K562 (cell line): ENCODE data around the gene PHACTR2. TPM values are rescaled to one million over a fixed set of nuclear protein-coding genes. Genes with fewer than 3 reads are reported as not detected.

Experiments
- ATAC-seq: fragments of 200-7000 bp; cut with Tn5 transposase; 3 replicates; pipeline ENCODE4 v1.9.1; 2020; ENCODE audit warnings: moderate library complexity
- BruUV-seq: library from RNA; stranded (reverse); fragments of 400-500 nt; replicated peaks from 2 replicates; lab custom pipeline; 2021; lab: Mats Ljungman, UMichigan
- CTCF ChIA-PET: fragments of 300-600 bp; formaldehyde crosslinking; extraction: SDS; loops from one replicate; lab custom pipeline; 2021; ENCODE audit warnings: low intra/inter-chr PET ratio; lab: Yijun Ruan, JAX
- POLR2A ChIA-PET: fragments of 300-600, 350-650 bp; sonication (Branson Sonifier 250); formaldehyde crosslinking; extraction: SDS; loops from one replicate; lab custom pipeline; 2021; ENCODE audit warnings: antibody characterized with exemption, inconsistent platforms; lab: Yijun Ruan, JAX
- DNase-seq, 4 experiments: peaks; one replicate each; pipeline versions ENCODE4 v3.0.0 to v3.0.0-alpha.2; 2011 to 2018; ENCODE audit warnings: low spot score in 3 of 4, mixed read lengths in 3 of 4; ENCODE audit errors: extremely low read depth in 1 of 4
- FAIRE-seq: peaks from 2 replicates; lab custom pipeline; 2011; peaks lifted over from hg19 to GRCh38; lab: Jason Lieb, UNC
- H2AFZ ChIP-seq: 2 replicates; pipeline ENCODE4 v1.6.0; 2011; ENCODE audit warnings: low read depth, low read length, control low read depth, inconsistent platforms
- H3K27ac ChIP-seq: fragments of 200-600 bp; 3 replicates; pipeline ENCODE4 v1.8.0; 2011; ENCODE audit warnings: low read depth, mild to moderate bottlenecking, control low read depth, inconsistent platforms, low read length, moderate library complexity, mixed read lengths; ENCODE audit errors: extremely low read depth
- H3K27me3 ChIP-seq, 2 experiments: fragments of 300-600 bp in 1 of 2; 2 replicates in 1 of 2; 3 replicates in 1 of 2; pipeline versions ENCODE4 v1.6.0 to v1.8.0; 2011; ENCODE audit warnings: inconsistent platforms in 2 of 2, low read length in 2 of 2, mild to moderate bottlenecking in 1 of 2, mixed read lengths in 1 of 2, moderate library complexity in 1 of 2; ENCODE audit not compliant: control insufficient read depth in 2 of 2, insufficient read depth in 2 of 2
- H3K36me3 ChIP-seq: fragments of 300-600 bp; 3 replicates; pipeline ENCODE4 v1.8.0; 2011; ENCODE audit warnings: mild to moderate bottlenecking, low read length, inconsistent platforms; ENCODE audit not compliant: control insufficient read depth, insufficient read depth
- H3K4me1 ChIP-seq, 2 experiments: fragments of 200-600 bp in 1 of 2; replicated peaks in 1 of 2; 2 replicates in 1 of 2; 3 replicates in 1 of 2; pipeline versions ENCODE4 v1.5.1 to v1.8.0; 2011; ENCODE audit warnings: inconsistent platforms in 2 of 2, low read length in 2 of 2, mild to moderate bottlenecking in 1 of 2, mixed read lengths in 1 of 2, moderate library complexity in 1 of 2; ENCODE audit not compliant: control insufficient read depth in 2 of 2, insufficient read depth in 2 of 2
- H3K4me2 ChIP-seq: 2 replicates; pipeline ENCODE4 v1.6.1; 2011; ENCODE audit warnings: low read length, control low read depth, inconsistent platforms, mixed read lengths; ENCODE audit not compliant: insufficient read depth
- H3K4me3 ChIP-seq: fragments of 200-600 bp; sonication (generic), shearing (Covaris generic); 2 replicates; pipeline ENCODE4 v1.5.1; 2016; ENCODE audit warnings: control low read depth, inconsistent platforms
- H3K79me2 ChIP-seq: fragments of 200-600 bp; 3 replicates; pipeline ENCODE4 v1.8.0; 2011; ENCODE audit warnings: low read length, inconsistent platforms; ENCODE audit not compliant: control insufficient read depth, insufficient read depth
- H3K9ac ChIP-seq, 2 experiments: 2 replicates each; pipeline versions ENCODE4 v1.6.0 to v1.6.1; 2011; ENCODE audit warnings: low read depth in 2 of 2, low read length in 2 of 2, control low read depth in 1 of 2, inconsistent platforms in 1 of 2, mild to moderate bottlenecking in 1 of 2, mixed read lengths in 1 of 2; ENCODE audit not compliant: insufficient read depth in 1 of 2
- H3K9me1 ChIP-seq: one replicate; pipeline ENCODE4 v1.6.0; 2011; ENCODE audit warnings: inconsistent platforms, mild to moderate bottlenecking, low read length, moderate library complexity; ENCODE audit not compliant: control insufficient read depth, insufficient read depth
- H3K9me3 ChIP-seq: replicated peaks from 2 replicates; pipeline ENCODE4 v1.5.1; 2011; ENCODE audit warnings: low read depth, low read length, inconsistent platforms; ENCODE audit not compliant: control insufficient read depth, insufficient read depth
- H4K20me1 ChIP-seq: replicated peaks from 2 replicates; pipeline ENCODE4 v1.6.1; 2011; ENCODE audit warnings: low read length, inconsistent platforms, mixed read lengths; ENCODE audit not compliant: control insufficient read depth, insufficient read depth
- ZC3H4 ChIP-seq: sonication (generic); formaldehyde crosslinking; IDR thresholded peaks from 2 replicates; pipeline ENCODE4 v1.9.0; 2021; ENCODE audit warnings: missing genetic modification reagents, borderline replicate concordance
- WGBS: fragments of 100-300 bp; shearing (Covaris generic); methylation state at CpG from one replicate; pipeline ENCODE4 v1.1.6; 2016; ENCODE audit warnings: low coverage, mixed read lengths; ENCODE audit not compliant: insufficient coverage; ENCODE audit errors: missing lambda C conversion rate; 5-methylcytosine and 5-hydroxymethylcytosine counted together
- in situ Hi-C: fragments of 300-500 bp; cut with MboI; formaldehyde crosslinking; loops from 4 replicates; pipeline ENCODE4 v1.15.0; 2018; ENCODE audit warnings: inconsistent platforms, mixed read lengths
- intact Hi-C: fragments of 100-400 bp; cut with micrococcal nuclease; formaldehyde crosslinking; loops from 2 replicates; pipeline ENCODE4 v1.14.2; 2022
- polyA plus RNA-seq, 8 experiments: library from polyadenylated mRNA; depleted of rRNA in 4 of 8; stranded (reverse) in 5 of 8; unstranded in 3 of 8; fragments of >200 nt; fragmentation: Nextera tagmentation in 2 of 8; fragmentation: Illumina TruSeq in 1 of 8; extraction: Ambion mirVana in 2 of 8; extraction: Trizol in 1 of 8; gene quantifications; 2 replicates each; pipeline versions ENCODE4 v1.2.1 to v1.2.3, GENCODE V29; 2011 to 2014; ENCODE audit warnings: inconsistent platforms in 1 of 8, missing spikeins in 1 of 8
- total RNA-seq, 7 experiments: library from RNA; depleted of rRNA in 6 of 7; stranded (reverse); fragments of >200 nt in 6 of 7; fragmentation: Illumina TruSeq in 2 of 7; extraction: Trizol in 2 of 7; gene quantifications; 2 replicates each; pipeline versions ENCODE4 v1.2.1 to v1.2.3, GENCODE V29; 2011 to 2021; ENCODE audit warnings: low replicate concordance in 1 of 7
- TF ChIP-seq, protein P1 (sequence below): fragments of 450-650 bp; IDR thresholded peaks from 2 replicates; pipeline ENCODE4 v1.6.1; 2016; ENCODE audit warnings: borderline replicate concordance
- TF ChIP-seq, protein P2 (sequence below), 2 experiments: fragments of 450-650 bp in 1 of 2; IDR thresholded peaks; 2 replicates each; pipeline ENCODE4 v1.6.1; 2011 to 2017; ENCODE audit warnings: low read depth in 2 of 2, antibody characterized with exemption in 1 of 2, borderline replicate concordance in 1 of 2, low read length in 1 of 2, mild to moderate bottlenecking in 1 of 2, mixed read lengths in 1 of 2; ENCODE audit not compliant: control insufficient read depth in 1 of 2
- TF ChIP-seq, protein P3 (sequence below): sonication (generic); formaldehyde crosslinking; IDR thresholded peaks from 2 replicates; pipeline ENCODE4 v1.8.0; 2022; ENCODE audit warnings: missing genetic modification reagents, mild to moderate bottlenecking, borderline replicate concordance
- TF ChIP-seq, protein P4 (sequence below): fragments of 450-650 bp; formaldehyde crosslinking; conservative IDR thresholded peaks from 2 replicates; pipeline ENCODE4 v1.4.0; 2022; ENCODE audit warnings: mild to moderate bottlenecking, missing genetic modification characterization
- TF ChIP-seq, protein P5 (sequence below): fragments of 450-650 bp; formaldehyde crosslinking; IDR thresholded peaks from 2 replicates; pipeline ENCODE4 v1.4.0; 2020; ENCODE audit warnings: mild to moderate bottlenecking

Gene PHACTR2
- total and polyA plus RNA-seq, 9 of the 15 experiments (the other 6 are each of a cell fraction or from before 2014, with no cell fraction given) = 5.3 to 52.5 (median 22.9) TPM

DNA sequence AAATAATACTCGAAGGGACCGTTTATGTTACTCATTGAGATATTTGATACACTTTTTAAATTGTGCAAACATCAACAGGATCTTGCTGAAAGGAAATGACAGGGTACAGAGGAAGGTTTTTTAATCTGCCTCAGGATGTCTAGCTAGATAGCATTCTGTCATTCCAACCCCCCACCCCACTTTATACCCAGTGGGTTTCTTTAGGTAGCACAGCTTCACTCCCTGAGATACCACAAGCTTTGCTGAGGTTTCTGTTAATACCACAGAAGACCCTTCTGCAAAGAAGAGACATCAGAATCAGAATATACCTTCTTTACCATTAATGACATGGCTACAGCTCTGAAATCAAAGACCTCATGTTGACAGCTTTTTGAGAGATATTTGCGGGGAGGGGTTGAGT lies 1.3 kb downstream of the PHACTR2 start:
- Histone ChIP-seq H3K9me3 (peaks cover 4% of the 10 kb centered on the region; the same call in 1 of the 2 replicates), H3K4me3 (peak overlapping the region; percentile 76), H3K9ac (peak overlapping the region in 1 of 2 experiments; percentile 73; a peak in 2 of 4 replicates), H2AFZ (peak overlapping the region; percentile 1; the same call in 1 of the 2 replicates), H3K36me3 (no peaks in the 10 kb centered on the region), H4K20me1 (no peaks in the 10 kb centered on the region), H3K27ac (no peak overlapping the region; the same call in 2 of the 3 replicates), H3K9me1 (no peaks in the 10 kb centered on the region), H3K4me1 (peaks cover 5% of the 10 kb centered on the region in 2 experiments; a peak in 2 of 5 replicates), H3K79me2 (peaks cover 46% of the 10 kb centered on the region), H3K4me2 (peak overlapping the region; percentile 86), H3K27me3 (no peaks in the 10 kb centered on the region)
- 0% methylated on average over 3 of the region's 3 CpGs for WGBS
- POLR2A ChIA-PET = interaction anchor here (0.9 to 2.0 kb wide), 3 partner anchors 8 to 184 kb away, joined by 3 to 11 read pairs (median 4); no protein-coding TSS in a partner anchor
- TF ChIP-seq, protein P1, sequence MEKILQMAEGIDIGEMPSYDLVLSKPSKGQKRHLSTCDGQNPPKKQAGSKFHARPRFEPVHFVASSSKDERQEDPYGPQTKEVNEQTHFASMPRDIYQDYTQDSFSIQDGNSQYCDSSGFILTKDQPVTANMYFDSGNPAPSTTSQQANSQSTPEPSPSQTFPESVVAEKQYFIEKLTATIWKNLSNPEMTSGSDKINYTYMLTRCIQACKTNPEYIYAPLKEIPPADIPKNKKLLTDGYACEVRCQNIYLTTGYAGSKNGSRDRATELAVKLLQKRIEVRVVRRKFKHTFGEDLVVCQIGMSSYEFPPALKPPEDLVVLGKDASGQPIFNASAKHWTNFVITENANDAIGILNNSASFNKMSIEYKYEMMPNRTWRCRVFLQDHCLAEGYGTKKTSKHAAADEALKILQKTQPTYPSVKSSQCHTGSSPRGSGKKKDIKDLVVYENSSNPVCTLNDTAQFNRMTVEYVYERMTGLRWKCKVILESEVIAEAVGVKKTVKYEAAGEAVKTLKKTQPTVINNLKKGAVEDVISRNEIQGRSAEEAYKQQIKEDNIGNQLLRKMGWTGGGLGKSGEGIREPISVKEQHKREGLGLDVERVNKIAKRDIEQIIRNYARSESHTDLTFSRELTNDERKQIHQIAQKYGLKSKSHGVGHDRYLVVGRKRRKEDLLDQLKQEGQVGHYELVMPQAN = no peak
- TF ChIP-seq, protein P2, sequence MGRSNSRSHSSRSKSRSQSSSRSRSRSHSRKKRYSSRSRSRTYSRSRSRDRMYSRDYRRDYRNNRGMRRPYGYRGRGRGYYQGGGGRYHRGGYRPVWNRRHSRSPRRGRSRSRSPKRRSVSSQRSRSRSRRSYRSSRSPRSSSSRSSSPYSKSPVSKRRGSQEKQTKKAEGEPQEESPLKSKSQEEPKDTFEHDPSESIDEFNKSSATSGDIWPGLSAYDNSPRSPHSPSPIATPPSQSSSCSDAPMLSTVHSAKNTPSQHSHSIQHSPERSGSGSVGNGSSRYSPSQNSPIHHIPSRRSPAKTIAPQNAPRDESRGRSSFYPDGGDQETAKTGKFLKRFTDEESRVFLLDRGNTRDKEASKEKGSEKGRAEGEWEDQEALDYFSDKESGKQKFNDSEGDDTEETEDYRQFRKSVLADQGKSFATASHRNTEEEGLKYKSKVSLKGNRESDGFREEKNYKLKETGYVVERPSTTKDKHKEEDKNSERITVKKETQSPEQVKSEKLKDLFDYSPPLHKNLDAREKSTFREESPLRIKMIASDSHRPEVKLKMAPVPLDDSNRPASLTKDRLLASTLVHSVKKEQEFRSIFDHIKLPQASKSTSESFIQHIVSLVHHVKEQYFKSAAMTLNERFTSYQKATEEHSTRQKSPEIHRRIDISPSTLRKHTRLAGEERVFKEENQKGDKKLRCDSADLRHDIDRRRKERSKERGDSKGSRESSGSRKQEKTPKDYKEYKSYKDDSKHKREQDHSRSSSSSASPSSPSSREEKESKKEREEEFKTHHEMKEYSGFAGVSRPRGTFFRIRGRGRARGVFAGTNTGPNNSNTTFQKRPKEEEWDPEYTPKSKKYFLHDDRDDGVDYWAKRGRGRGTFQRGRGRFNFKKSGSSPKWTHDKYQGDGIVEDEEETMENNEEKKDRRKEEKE (IDR thresholded peaks at IDR 0.05; ENCODE audit: borderline replicate concordance in 1 of 2, control insufficient read depth in 1 of 2, low read depth in 2 of 2, low read length in 1 of 2) = no peak
- TF ChIP-seq, protein P3, sequence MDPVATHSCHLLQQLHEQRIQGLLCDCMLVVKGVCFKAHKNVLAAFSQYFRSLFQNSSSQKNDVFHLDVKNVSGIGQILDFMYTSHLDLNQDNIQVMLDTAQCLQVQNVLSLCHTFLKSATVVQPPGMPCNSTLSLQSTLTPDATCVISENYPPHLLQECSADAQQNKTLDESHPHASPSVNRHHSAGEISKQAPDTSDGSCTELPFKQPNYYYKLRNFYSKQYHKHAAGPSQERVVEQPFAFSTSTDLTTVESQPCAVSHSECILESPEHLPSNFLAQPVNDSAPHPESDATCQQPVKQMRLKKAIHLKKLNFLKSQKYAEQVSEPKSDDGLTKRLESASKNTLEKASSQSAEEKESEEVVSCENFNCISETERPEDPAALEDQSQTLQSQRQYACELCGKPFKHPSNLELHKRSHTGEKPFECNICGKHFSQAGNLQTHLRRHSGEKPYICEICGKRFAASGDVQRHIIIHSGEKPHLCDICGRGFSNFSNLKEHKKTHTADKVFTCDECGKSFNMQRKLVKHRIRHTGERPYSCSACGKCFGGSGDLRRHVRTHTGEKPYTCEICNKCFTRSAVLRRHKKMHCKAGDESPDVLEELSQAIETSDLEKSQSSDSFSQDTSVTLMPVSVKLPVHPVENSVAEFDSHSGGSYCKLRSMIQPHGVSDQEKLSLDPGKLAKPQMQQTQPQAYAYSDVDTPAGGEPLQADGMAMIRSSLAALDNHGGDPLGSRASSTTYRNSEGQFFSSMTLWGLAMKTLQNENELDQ (CRISPR knock-in tag) = no peak
- TF ChIP-seq, protein P4, sequence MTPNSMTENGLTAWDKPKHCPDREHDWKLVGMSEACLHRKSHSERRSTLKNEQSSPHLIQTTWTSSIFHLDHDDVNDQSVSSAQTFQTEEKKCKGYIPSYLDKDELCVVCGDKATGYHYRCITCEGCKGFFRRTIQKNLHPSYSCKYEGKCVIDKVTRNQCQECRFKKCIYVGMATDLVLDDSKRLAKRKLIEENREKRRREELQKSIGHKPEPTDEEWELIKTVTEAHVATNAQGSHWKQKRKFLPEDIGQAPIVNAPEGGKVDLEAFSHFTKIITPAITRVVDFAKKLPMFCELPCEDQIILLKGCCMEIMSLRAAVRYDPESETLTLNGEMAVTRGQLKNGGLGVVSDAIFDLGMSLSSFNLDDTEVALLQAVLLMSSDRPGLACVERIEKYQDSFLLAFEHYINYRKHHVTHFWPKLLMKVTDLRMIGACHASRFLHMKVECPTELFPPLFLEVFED (CRISPR knock-in tag) = no peak
- TF ChIP-seq ZC3H4 (CRISPR knock-in tag) = no peak
- TF ChIP-seq, protein P5, sequence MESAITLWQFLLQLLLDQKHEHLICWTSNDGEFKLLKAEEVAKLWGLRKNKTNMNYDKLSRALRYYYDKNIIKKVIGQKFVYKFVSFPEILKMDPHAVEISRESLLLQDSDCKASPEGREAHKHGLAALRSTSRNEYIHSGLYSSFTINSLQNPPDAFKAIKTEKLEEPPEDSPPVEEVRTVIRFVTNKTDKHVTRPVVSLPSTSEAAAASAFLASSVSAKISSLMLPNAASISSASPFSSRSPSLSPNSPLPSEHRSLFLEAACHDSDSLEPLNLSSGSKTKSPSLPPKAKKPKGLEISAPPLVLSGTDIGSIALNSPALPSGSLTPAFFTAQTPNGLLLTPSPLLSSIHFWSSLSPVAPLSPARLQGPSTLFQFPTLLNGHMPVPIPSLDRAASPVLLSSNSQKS (CRISPR knock-in tag) = no peak
- CTCF ChIA-PET = no interaction called here
- DNase-seq (no peak), ATAC-seq (0 out of 3 replicates have a peak, but pooled peaks have one; percentile 9), FAIRE-seq (no peak)
- no TSS peak for BruUV-seq
- intact Hi-C loops = loop anchor here (2.0 to 5.0 kb wide), 3 partner anchors 128 to 166 kb away; partner anchors contain the start of gene LTV1
- in situ Hi-C loops = no loop called here
